T-helper 9 cell (primary cell): ENCODE measurements around the gene CRISP1.
"Not testable (repeated sequence)": the region's sequence is repeated elsewhere in the genome, so short reads cannot be mapped to it uniquely, and the experiment has no call there.

Experiments
- DNase-seq: peaks from one replicate; pipeline ENCODE4 v3.0.0-alpha.2; 2020
- total RNA-seq, 2 donors: gene quantifications; one replicate each; lab custom pipeline; 2026; lab: John Stamatoyannopoulos, UW

Gene CRISP1, protein sequence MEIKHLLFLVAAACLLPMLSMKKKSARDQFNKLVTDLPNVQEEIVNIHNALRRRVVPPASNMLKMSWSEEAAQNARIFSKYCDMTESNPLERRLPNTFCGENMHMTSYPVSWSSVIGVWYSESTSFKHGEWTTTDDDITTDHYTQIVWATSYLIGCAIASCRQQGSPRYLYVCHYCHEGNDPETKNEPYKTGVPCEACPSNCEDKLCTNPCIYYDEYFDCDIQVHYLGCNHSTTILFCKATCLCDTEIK
- 0 reads per million in 2 donors for total RNA-seq

DNA sequence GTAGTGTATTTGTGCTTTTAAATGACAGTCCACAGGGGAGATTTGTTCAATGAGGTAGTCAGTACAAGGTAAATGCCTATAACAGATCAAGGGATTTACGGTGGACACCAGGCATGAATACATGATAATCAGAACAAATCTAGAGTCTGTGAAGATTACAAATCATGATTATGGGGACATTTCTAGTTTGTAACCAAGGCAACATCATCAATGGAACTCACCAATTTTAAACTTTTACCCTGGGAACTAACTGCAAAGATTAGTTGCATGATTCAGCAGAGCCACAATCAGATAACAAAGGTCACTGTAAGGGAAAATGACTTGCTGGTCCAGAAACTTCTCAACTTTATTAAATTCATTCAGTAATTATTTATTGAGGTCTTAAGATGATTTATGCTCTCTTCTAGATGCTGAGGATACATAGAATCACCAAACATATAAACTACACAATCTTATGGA lies at the start of gene CRISP1:
TSS of gene CRISP1 (minus strand) at position 51 of the 459 bp plus-strand sequence. CDS start 9,135 bp downstream, outside the sequence.
- DNase-seq = no peak

DNA sequence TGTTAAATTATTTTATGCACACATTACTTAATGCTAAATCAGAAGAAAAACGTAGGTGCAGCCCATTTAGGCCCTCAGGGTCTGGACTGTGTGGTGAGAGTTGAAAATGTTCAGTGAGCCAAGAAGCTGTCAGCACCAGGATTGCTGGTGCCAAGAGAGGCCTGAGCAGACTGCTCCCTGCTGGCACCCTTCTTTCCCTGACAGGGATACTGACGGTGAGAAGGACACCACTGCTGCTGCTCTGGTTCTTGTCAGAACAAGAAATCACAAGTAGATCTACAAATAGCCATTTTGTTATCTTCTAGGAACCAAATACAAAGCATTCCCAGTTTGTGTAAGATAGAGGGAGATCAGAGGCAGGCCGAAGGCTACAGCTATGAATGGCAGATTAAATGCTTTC lies 48.7 kb upstream of the CRISP1 start:
- no peak for DNase-seq

DNA sequence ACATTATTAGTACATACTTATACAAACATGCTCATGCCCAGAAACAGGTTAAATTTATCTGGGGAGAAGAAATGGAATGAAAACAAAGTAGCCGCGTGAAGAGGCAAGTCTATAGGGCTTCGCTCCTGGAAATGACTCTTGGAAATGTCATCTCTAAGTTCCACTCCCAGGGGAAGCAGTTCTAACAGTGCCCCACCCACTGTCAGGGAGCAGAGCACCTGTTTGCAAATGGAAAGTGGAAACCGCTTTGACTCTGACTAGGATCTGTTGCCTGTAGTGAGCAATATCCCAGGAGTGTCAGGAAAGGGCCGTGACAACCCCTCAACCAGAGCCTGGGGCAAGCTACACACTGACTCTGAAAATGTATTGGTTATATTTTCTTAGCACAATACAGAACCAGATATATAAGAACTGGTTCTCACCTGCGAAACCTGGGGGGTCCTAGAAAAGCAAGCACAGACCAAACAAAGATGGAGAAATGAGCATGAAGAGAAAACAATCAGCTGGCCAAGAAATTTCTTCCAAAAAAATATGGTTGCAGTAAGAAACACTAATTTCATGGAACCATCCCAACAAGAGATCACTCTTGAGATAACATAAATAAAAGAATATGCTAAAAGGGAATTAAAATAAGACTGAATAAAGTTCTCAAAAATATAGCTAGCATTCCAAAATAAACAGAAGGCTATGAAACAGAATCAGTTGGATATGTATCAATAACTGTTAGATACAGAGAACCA lies 47.5 kb upstream of the CRISP1 start:
- DNase-seq = no peak

DNA sequence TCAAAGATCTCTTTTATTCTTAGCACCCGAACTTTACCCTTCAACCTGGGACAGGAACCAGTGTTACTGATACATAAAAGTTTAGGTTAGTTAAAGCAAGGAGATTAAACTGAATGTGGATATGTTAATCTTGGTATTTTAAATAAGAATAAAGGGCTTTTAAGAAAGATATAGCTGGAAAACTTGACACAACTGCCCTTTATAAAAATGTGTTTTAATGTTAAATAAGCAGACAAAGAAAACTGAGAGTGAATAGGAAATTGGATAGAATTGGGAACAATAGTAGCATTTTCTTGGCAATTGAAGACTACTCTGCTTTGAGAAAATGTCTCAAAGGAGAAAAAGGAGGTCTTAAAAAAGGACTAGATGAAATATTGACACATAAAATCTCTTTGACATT lies 45.9 kb upstream of the CRISP1 start:
- no peak for DNase-seq

DNA sequence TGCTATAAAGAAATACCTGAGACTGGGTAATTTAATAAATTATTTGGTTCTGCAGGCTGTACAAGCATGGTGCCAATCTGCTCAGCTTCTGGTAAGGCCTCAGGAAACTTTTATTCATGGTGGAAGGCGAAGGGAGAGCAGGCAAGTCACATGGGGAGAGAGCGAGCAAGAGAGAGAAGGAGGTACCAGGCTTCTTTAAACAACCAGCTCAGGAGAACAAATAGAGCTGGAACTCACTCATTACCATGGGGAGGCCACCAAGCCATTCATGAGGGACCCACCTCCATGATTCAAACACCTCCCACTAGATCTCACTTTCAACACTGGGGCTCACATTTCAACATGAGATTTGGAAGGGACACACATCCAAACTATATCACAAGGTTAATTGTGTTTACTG lies 44.9 kb upstream of the CRISP1 start:
- DNase-seq = no peak

DNA sequence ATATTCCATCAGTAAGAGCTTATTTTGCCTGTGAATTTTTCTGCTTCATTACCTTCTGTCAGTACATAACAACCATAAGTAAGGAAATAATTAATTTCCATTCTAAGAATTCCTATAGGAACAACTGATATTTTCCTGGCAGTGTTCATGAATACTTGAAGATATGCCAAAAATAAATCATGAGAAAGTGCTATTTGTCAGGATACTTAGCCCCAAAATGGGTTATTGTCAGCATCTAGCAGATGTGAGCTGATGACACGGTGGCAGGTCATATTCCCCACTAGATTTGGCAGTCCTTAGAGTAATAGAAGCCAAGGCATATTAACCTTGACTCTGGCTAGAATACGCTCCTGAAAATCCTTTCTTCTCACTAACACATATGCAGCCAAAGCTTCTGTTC lies 43.2 kb upstream of the CRISP1 start:
- no peak for DNase-seq

DNA sequence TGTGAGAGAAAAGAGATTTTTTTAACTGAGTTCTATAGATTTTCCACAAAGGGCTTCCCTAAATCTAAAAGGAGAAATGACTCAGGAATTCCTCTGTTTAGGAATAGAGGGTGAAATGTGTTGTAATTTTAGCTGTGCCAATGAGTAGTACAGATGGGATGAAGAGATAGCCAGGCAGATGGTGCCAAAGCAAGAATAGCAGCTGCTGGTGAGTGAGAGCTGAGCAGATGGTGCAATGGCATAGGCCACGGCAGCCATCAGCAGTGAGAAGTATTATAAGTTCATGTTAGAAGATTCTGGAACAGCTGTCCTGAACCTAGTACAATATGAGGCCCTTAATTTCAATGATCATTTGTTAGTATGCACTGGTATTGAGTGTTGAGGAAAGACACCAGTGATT lies 40.2 kb upstream of the CRISP1 start:
- DNase-seq = no peak

DNA sequence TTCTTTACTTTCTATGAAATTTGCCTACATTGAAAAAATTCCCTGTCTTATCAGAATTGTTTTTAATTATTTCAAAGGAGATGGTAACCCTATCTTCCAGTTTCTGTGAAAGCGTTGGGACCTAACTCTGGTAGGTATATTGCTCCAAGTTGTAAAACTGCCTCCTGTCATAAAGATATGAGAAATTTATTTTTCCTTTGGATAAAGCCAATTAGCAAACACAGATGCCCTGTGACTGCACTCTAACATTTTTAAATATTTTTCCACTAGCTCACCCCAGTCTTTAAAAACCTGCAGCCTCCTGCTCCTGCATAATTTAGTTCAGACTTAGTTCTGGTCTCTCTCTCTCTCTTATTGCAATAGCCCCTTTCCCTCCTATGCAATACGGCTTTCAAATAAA lies 39.0 kb upstream of the CRISP1 start:
- DNase-seq = no peak

DNA sequence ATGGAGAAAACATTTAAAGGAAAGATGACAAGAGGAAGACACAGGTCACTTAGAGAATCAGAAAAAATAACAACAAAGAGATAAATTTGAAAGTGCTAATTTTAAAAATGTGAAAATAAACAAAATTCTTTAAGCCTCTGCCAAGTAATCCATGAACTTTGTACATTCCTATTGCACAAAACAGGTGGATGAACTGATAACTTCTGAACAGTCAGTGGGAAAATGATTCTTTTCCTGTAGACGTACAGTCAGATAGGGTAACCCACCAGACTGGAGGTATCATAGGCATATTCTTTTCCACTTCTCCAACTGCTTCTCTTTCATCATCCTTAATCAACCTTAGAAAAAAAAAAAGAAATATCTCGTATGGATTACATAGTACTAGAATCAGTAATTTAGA lies 36.5 kb upstream of the CRISP1 start:
- no peak for DNase-seq

DNA sequence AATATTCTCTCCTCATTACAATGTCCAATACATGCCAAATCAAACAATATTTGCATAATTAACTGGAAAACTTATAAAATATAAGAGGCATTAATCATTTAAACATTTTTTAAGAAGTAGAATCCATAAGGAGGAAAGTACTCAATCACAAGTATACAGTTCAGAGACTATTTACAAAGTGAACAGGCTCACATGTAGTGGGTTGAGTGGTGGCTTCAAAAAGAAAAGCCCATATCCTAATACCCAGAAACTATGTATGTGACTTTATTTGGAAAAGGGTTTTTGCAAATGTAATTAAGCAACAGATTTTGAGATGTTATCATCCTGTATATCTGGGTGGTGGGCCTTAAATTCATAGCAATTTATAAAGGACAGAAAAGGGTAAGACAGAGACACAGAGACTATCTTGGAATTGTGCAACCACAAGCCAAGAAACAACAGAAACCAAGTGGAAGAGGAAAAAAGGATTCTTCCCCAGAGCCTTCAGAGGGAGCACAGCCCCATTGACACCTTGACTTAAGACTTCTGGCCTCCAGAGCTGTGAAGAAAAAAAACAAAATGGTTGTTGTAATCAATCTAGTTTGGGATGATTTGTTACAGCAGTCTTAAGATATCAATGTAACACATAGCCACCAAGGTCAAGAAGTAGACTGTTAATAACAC lies 32.7 kb upstream of the CRISP1 start:
- DNase-seq = no peak

DNA sequence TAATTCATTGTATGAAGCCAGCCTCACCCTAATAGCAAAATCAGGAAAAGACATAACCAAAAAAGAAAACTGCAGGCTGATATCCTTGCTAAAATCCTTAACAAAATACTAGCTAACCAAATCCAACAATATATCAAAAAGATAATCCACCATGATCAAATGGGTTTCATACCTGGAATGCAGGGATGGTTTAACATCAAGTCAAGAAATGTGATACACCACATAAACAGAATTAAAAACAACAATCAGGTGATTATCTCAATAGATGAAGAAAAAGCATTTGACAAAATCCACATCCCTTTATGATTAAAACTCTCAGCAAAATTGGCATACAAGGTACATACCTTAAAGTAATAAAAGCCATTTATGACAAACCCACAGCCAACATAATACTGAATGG lies 29.2 kb upstream of the CRISP1 start:
- not testable (repeated sequence) for DNase-seq

DNA sequence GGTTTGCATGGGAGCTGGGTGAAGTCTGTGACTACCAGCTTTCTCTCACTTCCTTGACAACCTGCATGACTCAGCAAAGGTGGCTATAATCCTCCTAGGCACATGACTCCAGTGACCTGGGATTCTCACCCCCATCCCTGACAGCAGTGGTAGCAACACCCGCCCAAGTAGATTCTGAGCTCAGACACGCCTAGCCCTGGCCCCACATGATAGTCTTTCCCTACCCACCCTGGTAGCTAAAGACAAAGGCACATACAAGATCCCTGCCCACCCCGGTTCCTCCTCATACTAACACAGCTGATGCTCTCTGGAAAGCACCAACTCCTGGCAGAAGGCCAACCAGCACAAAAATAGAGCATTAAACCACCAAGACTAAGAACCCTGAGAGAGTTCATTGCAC lies 25.9 kb upstream of the CRISP1 start:
- no peak for DNase-seq

DNA sequence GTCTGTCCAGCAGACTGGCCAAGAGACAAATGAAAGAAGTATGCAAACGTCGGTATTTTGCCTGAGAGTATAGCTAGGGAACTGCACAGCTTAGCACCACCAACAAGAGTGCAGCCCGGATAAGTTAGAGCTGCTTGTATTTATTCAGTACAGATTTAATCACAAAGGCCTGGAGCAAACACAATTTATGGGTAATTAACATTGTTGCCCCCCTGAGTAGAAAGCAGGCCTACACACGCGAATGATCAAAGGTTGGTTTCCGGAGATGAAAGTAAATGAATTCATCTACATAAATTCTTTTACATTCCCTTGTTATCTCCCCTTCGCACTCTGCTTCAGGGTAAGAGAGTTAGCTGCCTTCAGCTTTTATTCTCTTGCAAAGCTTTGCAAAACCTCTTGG lies 24.7 kb upstream of the CRISP1 start:
- DNase-seq = no peak

DNA sequence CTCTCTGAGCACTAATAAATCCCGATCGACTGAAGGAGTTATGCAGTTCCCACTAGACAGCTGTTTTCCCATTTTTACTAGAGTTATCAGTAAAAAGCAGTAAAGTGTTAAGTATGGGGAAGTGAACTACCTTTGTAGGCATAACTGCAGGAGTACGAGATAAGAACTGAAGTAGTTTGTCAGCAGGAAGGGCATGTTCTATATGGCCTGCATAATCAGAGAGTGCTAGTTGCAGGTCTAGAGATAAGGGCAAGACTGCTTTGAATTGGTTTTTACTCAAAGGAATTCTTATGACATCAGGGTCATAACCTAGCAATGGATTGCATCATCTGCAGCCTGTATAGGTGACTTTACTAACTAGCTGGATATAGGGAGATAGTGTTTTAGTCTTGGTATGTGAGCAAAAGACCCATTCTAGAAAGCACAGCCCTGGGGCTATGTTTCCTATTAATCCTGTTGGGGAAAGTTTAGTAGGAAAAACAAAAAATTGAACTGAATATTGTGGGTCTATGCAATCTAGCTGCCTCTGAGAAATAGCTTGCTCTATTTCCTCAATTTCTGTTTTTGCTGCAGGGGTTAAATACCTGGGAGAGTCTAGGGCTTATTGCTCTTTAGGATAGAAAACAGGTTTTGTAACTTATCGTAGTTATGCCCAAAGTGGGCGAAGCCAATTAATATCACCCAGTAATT lies 22.6 kb upstream of the CRISP1 start:
- DNase-seq = no peak

DNA sequence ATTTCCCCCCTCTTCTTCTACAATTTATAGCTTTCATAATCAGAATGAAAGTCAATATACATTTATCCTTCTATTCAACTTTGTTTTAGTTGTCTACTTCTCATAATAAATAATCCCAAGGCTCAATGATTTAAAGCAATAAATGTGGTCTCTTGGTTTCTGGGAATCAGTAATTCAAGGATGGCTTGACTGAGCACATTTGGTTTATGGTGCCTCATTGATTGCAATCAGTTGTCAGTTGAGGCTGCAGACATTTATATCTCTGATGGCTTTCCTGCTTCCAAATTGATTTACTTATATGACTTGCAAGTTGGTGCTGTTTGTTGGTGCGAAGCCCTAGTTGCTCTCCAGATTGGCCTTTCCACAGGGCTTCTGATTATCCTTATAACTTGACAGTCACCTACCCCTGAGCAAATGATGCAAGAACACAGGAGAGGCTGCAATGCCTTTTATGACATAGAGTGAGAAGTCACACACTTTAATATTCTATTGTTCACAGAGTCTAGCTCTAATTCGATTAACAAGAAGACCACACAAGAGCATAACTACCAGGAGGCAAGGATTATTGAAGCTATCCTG lies 2.7 kb upstream of the CRISP1 start:
- DNase-seq = no peak

DNA sequence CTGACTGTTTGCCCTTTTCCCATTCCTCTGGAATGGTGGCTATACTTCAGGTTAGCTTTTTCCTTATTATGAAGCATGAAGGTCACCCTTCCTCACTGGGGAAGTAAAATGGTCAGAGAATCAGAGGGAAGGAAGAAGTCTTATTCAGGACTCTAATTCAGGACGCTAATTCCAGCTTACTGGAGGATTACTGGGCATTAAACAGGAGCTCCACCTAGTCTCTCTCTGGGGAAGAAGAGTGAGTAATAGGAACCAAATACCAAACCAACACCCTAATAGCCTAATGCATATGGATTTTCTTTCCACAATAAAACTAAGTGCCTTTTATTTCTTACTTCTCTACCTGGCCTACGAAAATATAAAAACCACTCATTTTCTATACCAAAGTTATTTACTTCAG lies 10.1 kb downstream of the CRISP1 start:
- DNase-seq = no peak

DNA sequence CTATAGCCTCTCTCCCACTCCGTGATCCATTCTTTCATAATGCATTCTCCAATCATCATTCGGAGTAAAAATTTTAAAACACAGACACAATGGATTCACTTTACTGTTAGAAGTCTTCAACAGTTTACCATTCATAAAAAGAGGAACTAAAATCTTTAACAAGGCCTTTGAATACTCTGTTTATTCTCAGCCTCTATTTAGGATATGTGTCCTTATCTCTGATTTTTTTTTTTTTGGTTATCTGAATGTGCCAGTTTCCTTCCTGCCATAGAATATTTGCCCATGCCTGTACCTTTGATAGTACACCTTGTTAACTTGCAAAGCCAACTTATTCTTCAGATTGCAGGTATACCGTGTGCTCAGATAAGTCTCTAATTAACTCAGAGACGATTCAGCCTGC lies 11.1 kb downstream of the CRISP1 start:
- DNase-seq = no peak

DNA sequence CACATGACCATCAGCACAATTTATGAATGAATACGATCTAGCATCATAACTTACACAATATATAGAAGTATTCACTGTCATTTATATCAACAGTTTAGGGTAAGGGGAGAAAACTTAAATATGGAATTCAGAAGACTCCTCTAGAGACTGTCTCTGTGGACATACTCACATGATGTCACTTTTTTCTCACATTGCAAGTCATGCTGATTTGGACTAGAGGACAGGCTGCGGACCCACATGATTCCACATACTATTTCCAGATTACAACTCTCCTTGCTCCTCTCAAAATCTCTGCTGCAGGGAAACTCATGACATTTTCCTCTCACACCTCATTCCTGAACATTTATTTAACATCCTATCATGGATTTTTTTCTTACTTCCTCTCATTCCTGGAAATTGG lies 13.4 kb downstream of the CRISP1 start:
- no peak for DNase-seq

DNA sequence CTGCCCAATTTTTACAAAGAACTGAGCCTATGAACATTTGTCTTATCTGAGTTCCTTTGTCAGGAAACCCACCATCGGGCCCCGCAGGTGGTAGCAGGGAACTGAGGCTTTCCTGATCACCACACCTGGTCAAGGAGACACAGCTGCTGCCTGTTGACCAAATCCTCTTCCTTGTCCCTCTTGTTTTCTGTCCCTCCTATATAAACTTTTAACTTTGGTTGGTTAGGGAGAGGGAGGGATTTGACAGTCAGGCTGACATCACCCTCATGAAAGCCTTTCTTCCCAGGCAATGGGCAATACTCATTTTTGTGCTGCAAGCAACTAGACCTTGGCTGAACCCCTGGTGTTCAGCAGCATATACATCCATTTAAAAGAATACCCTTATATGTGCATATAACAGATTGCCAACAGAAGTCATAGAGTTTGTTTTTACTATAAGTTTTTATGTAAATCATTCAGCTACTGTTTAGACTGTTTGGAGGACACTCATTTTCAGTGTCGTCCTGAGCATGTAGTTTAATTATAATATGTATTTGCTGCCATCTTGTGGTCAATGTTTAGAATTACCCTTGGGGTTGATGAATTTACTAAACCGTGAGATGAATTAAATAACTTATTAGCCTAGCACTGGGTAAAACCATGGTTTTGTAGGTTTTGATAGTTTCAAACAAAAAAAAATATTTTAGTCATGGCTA lies 17.0 kb downstream of the CRISP1 start:
- no peak for DNase-seq

DNA sequence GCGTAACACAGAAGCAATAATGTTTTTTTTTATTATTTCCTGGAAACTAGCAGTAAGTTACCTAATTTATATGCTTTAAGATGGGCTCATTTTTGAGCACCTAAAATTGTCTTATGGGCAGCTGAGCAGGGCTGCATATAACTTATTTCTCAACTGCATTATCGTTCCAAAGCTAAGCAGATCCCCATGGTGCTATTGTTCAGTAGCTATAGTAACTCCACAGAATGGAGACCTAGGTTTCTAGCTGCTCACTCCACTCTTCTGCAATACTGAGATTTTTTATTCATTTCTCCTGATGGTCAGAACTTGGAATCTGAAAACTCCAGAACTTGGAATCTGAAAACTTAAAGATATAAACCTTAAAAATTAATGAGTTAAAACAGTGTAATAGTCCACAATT lies 18.7 kb downstream of the CRISP1 start:
- no peak for DNase-seq

DNA sequence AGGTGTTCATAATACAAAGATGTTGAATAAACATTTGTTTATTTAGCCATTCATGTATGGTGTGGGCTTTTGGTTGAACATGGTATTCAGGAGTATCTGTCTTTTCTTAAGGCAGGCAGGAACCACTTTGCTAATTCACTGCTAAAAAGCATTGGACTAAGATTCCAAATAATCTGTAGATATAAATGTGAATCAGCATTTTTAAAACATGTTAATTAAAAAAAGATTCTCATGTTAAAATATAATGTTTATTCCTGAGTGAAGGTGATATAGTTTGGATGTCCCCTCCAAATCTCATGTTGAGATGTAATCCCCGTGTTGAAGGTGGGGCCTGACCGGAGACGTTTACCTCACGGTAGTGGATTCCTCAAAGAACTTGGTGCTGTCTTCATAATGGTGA lies 19.3 kb downstream of the CRISP1 start:
- DNase-seq = no peak

DNA sequence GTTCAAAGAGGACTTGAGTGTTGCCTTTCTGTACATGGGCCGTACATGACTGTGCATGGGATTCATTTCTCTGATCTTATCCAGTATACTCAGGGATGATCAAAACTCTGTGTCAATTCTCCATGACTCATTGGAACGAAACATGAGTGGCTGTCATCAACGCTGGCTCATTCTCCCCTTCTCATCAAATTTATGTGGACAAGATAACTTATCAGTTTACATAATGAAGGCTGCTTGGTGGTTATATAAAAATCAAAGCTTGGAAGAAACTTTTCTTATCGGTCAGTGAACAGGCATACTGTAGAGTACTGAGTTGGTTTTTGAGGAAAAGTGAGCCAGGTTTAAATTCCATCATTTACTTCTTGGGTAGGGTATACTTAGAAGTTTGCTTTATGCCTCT lies 24.9 kb downstream of the CRISP1 start:
- no peak for DNase-seq
